MCF 10A (cell line): ENCODE results near the gene CNPY3. TPM values are rescaled to one million over a fixed set of nuclear protein-coding genes. Genes with fewer than 3 reads are reported as not detected.
"Not testable (repeated sequence)": the region's sequence is repeated elsewhere in the genome, so short reads cannot be mapped to it uniquely, and the experiment has no call there.

Source experiments
- BruUV-seq: library from RNA; stranded (reverse); fragments of 400-500 nt; replicated peaks from 2 replicates; lab custom pipeline; 2021; lab: Mats Ljungman, UMichigan
- CTCF ChIA-PET: fragments of 300-600 bp; sonication (Branson Sonifier 250); formaldehyde crosslinking; extraction: SDS; loops from one replicate; lab custom pipeline; 2021; ENCODE audit warnings: antibody characterized with exemption, inconsistent platforms; lab: Yijun Ruan, JAX
- POLR2A ChIA-PET: fragments of 300-600, 350-650 bp; sonication (Branson Sonifier 250); formaldehyde crosslinking; extraction: SDS; loops from one replicate; lab custom pipeline; 2020; ENCODE audit warnings: antibody characterized with exemption, inconsistent platforms; lab: Yijun Ruan, JAX
- DNase-seq: peaks from one replicate; pipeline ENCODE4 v3.0.0-alpha.2; 2018; ENCODE audit not compliant: unreplicated experiment
- H3K27ac Mint-ChIP-seq: one replicate; pipeline ENCODE4 v1.8.0; 2022; ENCODE audit warnings: mild to moderate bottlenecking, low read depth, mixed read lengths; ENCODE audit not compliant: unreplicated experiment
- H3K27me3 Mint-ChIP-seq: one replicate; pipeline ENCODE4 v1.8.0; 2022; ENCODE audit warnings: mixed read lengths; ENCODE audit not compliant: insufficient read depth, unreplicated experiment
- H3K36me3 Mint-ChIP-seq: one replicate; pipeline ENCODE4 v1.8.0; 2022; ENCODE audit warnings: mild to moderate bottlenecking, moderate library complexity, mixed read lengths; ENCODE audit not compliant: insufficient read depth, unreplicated experiment
- H3K4me1 Mint-ChIP-seq: one replicate; pipeline ENCODE4 v1.8.0; 2022; ENCODE audit warnings: mixed read lengths; ENCODE audit not compliant: insufficient read depth, unreplicated experiment
- H3K4me3 Mint-ChIP-seq: one replicate; pipeline ENCODE4 v1.8.0; 2022; ENCODE audit warnings: mild to moderate bottlenecking, moderate library complexity, mixed read lengths; ENCODE audit not compliant: unreplicated experiment
- H3K9me3 Mint-ChIP-seq: one replicate; pipeline ENCODE4 v1.8.0; 2022; ENCODE audit warnings: mixed read lengths; ENCODE audit not compliant: unreplicated experiment
- intact Hi-C: fragments of 100-400 bp; cut with micrococcal nuclease; formaldehyde crosslinking; loops from 2 replicates; pipeline ENCODE4 v1.14.1; 2022
- total RNA-seq: library from RNA; stranded (reverse); gene quantifications from 2 replicates; pipeline ENCODE4 v1.2.3, GENCODE V29; 2022
- TF ChIP-seq, protein P1 (sequence below): fragments of 200-600 bp; IDR thresholded peaks from one replicate; pipeline ENCODE4 v1.8.0; 2022; ENCODE audit warnings: antibody characterized with exemption, mild to moderate bottlenecking; ENCODE audit not compliant: unreplicated experiment

Gene CNPY3
- total RNA-seq, 1 experiment from 2014 or later, result 21.9 TPM

DNA sequence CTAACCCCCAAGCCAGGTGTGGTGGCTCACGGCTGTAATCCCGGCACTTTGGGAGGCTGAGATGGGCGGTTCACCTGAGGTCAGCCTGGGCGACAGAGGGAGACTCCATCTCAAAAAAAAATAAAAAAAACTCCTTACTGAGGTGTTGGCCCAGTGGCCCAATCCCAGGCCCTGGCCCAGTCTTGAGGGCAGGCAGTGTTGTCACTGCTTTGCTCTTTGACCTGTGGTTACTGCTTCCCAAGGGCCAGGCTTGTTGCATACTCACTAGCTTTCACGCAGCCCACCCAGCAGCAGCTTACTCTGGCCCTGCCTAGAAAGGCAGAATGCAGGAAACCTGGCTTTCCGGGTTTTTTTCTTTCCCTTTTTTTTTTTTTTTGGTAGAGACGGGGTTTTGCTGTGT is 13.2 kb downstream of the CNPY3 start:
- ChIA-PET CTCF (no interaction called here), POLR2A (no interaction called here)
- BruUV-seq, result no TSS peak
- TF ChIP-seq, protein P1, sequence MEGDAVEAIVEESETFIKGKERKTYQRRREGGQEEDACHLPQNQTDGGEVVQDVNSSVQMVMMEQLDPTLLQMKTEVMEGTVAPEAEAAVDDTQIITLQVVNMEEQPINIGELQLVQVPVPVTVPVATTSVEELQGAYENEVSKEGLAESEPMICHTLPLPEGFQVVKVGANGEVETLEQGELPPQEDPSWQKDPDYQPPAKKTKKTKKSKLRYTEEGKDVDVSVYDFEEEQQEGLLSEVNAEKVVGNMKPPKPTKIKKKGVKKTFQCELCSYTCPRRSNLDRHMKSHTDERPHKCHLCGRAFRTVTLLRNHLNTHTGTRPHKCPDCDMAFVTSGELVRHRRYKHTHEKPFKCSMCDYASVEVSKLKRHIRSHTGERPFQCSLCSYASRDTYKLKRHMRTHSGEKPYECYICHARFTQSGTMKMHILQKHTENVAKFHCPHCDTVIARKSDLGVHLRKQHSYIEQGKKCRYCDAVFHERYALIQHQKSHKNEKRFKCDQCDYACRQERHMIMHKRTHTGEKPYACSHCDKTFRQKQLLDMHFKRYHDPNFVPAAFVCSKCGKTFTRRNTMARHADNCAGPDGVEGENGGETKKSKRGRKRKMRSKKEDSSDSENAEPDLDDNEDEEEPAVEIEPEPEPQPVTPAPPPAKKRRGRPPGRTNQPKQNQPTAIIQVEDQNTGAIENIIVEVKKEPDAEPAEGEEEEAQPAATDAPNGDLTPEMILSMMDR, result no peak
- Mint-ChIP-seq H3K4me3 (no peak overlapping the region), H3K27me3 (no peaks in the 10 kb centered on the region), H3K36me3 (peaks cover 21% of the 10 kb centered on the region), H3K9me3 (no peaks in the 10 kb centered on the region), H3K4me1 (peaks cover 5% of the 10 kb centered on the region), H3K27ac (no peak overlapping the region)
- no peak for DNase-seq
- intact Hi-C loops, result no loop called here

DNA sequence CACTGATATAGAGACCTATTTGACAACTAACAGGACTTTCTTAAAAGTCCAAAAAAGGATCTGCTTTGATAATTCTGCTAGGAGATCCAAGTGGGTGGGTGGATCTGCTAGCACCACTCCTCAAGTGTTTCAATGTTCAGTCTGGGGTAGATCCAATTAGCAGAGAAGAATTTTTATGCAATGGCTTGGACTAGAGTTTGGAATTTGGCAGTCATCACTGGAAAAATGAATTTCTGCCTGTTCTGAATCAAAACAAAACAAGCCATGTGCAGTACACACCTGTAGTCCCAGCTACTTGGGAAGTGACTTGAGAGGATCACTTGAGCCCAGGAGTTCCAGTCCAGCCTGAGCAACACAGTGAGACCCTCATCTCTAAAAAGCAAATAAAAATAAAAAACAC is 18.7 kb downstream of the CNPY3 start:
- H3K27me3 Mint-ChIP-seq, result no peaks in the 10 kb centered on the region
- no TSS peak for BruUV-seq
- no peak overlapping the region for H3K4me3 Mint-ChIP-seq
- DNase-seq, result no peak
- peaks cover 8% of the 10 kb centered on the region for H3K36me3 Mint-ChIP-seq
- TF ChIP-seq, protein P1, result no peak
- intact Hi-C loops, result no loop called here
- ChIA-PET POLR2A (interaction anchor here (1.2 kb wide), 1 partner anchor 19 kb away, joined by 4 read pairs; the partner anchor contains the start of gene CNPY3), CTCF (no interaction called here)
- H3K9me3 Mint-ChIP-seq, result no peaks in the 10 kb centered on the region
- no peak overlapping the region for H3K27ac Mint-ChIP-seq
- no peaks in the 10 kb centered on the region for H3K4me1 Mint-ChIP-seq

DNA sequence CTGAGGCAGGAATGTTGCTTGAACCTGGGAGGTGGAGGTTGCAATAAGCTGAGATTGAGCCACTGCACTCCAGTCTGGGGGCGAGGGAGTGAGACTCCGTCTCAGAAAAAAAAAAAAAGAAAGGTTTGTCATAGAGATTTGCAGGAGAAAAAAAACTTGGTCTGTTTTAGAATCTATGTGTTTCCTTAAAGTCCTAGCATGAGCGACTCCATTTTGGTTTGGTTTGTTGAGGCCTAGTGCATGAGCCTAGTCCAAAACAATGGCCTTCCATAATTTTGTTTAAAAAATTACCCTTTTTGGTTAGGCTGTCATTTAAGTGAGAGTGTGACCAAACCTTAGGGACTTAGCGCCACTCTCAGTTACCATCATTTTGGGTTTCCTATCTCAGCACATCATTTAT is 23.1 kb downstream of the CNPY3 start:
- H3K27ac Mint-ChIP-seq, result no peak overlapping the region
- H3K9me3 Mint-ChIP-seq, result no peaks in the 10 kb centered on the region
- no peaks in the 10 kb centered on the region for H3K4me1 Mint-ChIP-seq
- no peaks in the 10 kb centered on the region for H3K36me3 Mint-ChIP-seq
- intact Hi-C loops, result no loop called here
- ChIA-PET POLR2A (interaction anchor here (1.8 kb wide), 1 partner anchor 9 kb away, joined by 5 read pairs; the partner anchor contains the start of gene GNMT), CTCF (interaction anchor here (0.5 kb wide), 1 partner anchor 12 kb away, joined by 3 read pairs; no protein-coding TSS in a partner anchor)
- TF ChIP-seq, protein P1, result no peak
- DNase-seq, result no peak
- no peak overlapping the region for H3K4me3 Mint-ChIP-seq
- BruUV-seq, result no TSS peak
- H3K27me3 Mint-ChIP-seq, result no peaks in the 10 kb centered on the region

DNA sequence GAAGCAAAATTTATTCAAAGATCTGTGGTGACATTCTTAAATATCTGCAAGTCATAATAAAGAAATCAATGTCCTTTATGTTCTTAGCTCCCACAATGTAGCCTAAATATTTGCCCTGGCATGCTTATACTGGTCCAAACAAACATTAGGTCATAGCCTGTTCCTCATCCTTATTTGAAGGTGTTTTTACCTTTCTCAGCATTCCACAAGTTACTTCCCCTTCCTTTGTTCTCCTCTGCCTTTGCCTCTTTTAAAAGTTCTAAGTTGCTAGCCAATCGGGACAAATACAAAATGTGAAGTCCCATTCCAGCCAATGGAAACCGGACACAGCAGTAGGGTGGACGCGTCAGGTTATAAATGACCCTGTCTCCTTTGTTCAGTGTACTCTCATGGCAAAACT is 25.1 kb downstream of the CNPY3 start:
- BruUV-seq, intact Hi-C loops, H3K4me3 Mint-ChIP-seq, H3K27ac Mint-ChIP-seq, H3K4me1 Mint-ChIP-seq, H3K36me3 Mint-ChIP-seq, H3K9me3 Mint-ChIP-seq, DNase-seq, H3K27me3 Mint-ChIP-seq: not testable (repeated sequence)
- ChIA-PET CTCF (interaction anchor here (1.4 kb wide), 1 partner anchor 11 kb away, joined by 3 read pairs; no protein-coding TSS in a partner anchor), POLR2A (interaction anchor here (1.1 kb wide), 1 partner anchor 20 kb away, joined by 3 read pairs; no protein-coding TSS in a partner anchor)
